ENCODE measurements around the gene KIAA1217. TPM values are rescaled to one million over a fixed set of nuclear protein-coding genes. Genes with fewer than 3 reads are reported as not detected.

Gene KIAA1217
- polyA plus RNA-seq, 2 of the 4 experiments (the other 2 are of a cell fraction) = 1.5 to 2.7 TPM

- Histone ChIP-seq H3K4me3 (no peak overlapping the region), H3K27ac (no peak overlapping the region), H3K4me1 (no peaks in the 10 kb centered on the region), H3K4me2 (no peak overlapping the region), H3K9me3 (no peaks in the 10 kb centered on the region)
- POLR2A ChIA-PET = no interaction called here
- 57% methylated on average over 2 of the region's 2 CpGs for WGBS (ENCODE audit: missing lambda C conversion rate)
- TF ChIP-seq FOSL2 (IDR thresholded peaks at IDR 0.05) (no peak), FOSL2 (CRISPR knock-in tag; IDR thresholded peaks at IDR 0.05) (no peak), ZC3H11A (IDR thresholded peaks at IDR 0.05) (no peak), PHF8 (IDR thresholded peaks at IDR 0.05; ENCODE audit: borderline replicate concordance, low read depth) (no peak), ATOH8 (CRISPR knock-in tag; IDR thresholded peaks at IDR 0.05; ENCODE audit: low read depth) (no peak), MAFK (IDR thresholded peaks at IDR 0.05; ENCODE audit: partially characterized antibody) (no peak), RARB (CRISPR knock-in tag; IDR thresholded peaks at IDR 0.05) (no peak)
- no peak for DNase-seq (ENCODE audit: low read depth in 1 of 2, low spot score in 1 of 2)
- no peak for ATAC-seq
- no peak for FAIRE-seq
- CTCF ChIA-PET = interaction anchor here (0.6 kb wide), 2 partner anchors 15 to 307 kb away, joined by 3 read pairs; no protein-coding TSS in a partner anchor
These were observed 42.6 kb downstream of the KIAA1217 start for GRCh38 chr10:24251547-24251946.

GRCh38 chr10:24254180-24254579 is 45.2 kb downstream of the KIAA1217 start:
- Histone ChIP-seq H3K4me1 (no peaks in the 10 kb centered on the region), H3K9me3 (no peaks in the 10 kb centered on the region), H3K4me2 (no peak overlapping the region), H3K4me3 (no peak overlapping the region), H3K27ac (no peak overlapping the region)
- DNase-seq (ENCODE audit: low read depth in 1 of 2, low spot score in 1 of 2) (no peak), ATAC-seq (no peak), FAIRE-seq (no peak)
- POLR2A ChIA-PET = no interaction called here
- CTCF ChIA-PET = no interaction called here
- TF ChIP-seq JUNB (IDR thresholded peaks at IDR 0.05) (no peak), ELK1 (IDR thresholded peaks at IDR 0.05; ENCODE audit: low read depth, low read length) (no peak), ESRRA (IDR thresholded peaks at IDR 0.05; ENCODE audit: borderline replicate concordance, low read length) (no peak), CHD4 (IDR thresholded peaks at IDR 0.05; ENCODE audit: borderline replicate concordance) (no peak), FOSL2 (IDR thresholded peaks at IDR 0.05) (no peak), FOSL2 (CRISPR knock-in tag; IDR thresholded peaks at IDR 0.05) (no peak), HES2 (IDR thresholded peaks at IDR 0.05) (no peak), SMC3 (IDR thresholded peaks at IDR 0.05) (no peak), ZNF302 (CRISPR knock-in tag; IDR thresholded peaks at IDR 0.05) (no peak), HOXA7 (CRISPR knock-in tag; IDR thresholded peaks at IDR 0.05) (no peak), NR3C1 (IDR thresholded peaks at IDR 0.05) (no peak), KDM5A (IDR thresholded peaks at IDR 0.05) (no peak), TP53 (CRISPR knock-in tag; IDR thresholded peaks at IDR 0.05) (no peak), RCOR1 (IDR thresholded peaks at IDR 0.05; ENCODE audit: low read depth, low read length) (no peak), BHLHE40 (IDR thresholded peaks at IDR 0.05; ENCODE audit: low read depth, low read length) (no peak), FOXS1 (CRISPR knock-in tag; IDR thresholded peaks at IDR 0.05) (no peak), E2F6 (IDR thresholded peaks at IDR 0.05; ENCODE audit: borderline replicate concordance, low read depth) (no peak)
- 73% methylated on average over 3 of the region's 3 CpGs for WGBS (ENCODE audit: missing lambda C conversion rate)
